ES-I3 (cell line): ENCODE data around the gene SYNE2.

Source experiments
- H3K36me3 ChIP-seq: 2 replicates; pipeline ENCODE4 v1.6.1; 2013; ENCODE audit warnings: mild to moderate bottlenecking, low read length, control low read depth, moderate library complexity; ENCODE audit not compliant: insufficient read depth
- H3K4me1 ChIP-seq: 2 replicates; pipeline ENCODE4 v1.6.1; 2013; ENCODE audit warnings: mild to moderate bottlenecking, control low read depth, low read length; ENCODE audit not compliant: insufficient read depth
- H3K9ac ChIP-seq: 2 replicates; pipeline ENCODE4 v1.6.1; 2013; ENCODE audit warnings: low read depth, mild to moderate bottlenecking, low read length, moderate library complexity
- H3K9me3 ChIP-seq: 2 replicates; pipeline ENCODE4 v1.6.1; 2013; ENCODE audit warnings: mild to moderate bottlenecking, low read length, moderate library complexity; ENCODE audit not compliant: control insufficient read depth, insufficient read depth

The SYNE2 gene

GRCh38 chr14:63974176-63974575, 121.4 kb downstream of the SYNE2 start:
- Histone ChIP-seq H3K9me3 (no peaks in the 10 kb centered on the region), H3K4me1 (no peaks in the 10 kb centered on the region), H3K36me3 (0 out of 2 replicates have a peak, but pooled peaks cover 5% of the 10 kb centered on the region), H3K9ac (no peak overlapping the region)

GRCh38 chr14:63981569-63981968, 128.8 kb downstream of the SYNE2 start:
- 0 out of 2 replicates have a peak, but pooled peaks cover 5% of the 10 kb centered on the region for H3K36me3 ChIP-seq
- no peaks in the 10 kb centered on the region for H3K4me1 ChIP-seq
- no peak overlapping the region for H3K9ac ChIP-seq
- no peaks in the 10 kb centered on the region for H3K9me3 ChIP-seq

- Histone ChIP-seq H3K4me1 (peaks cover 2% of the 10 kb centered on the region; the same call in 1 of the 2 replicates), H3K36me3 (0 out of 2 replicates have a peak, but pooled peaks cover 5% of the 10 kb centered on the region), H3K9ac (no peak overlapping the region), H3K9me3 (no peaks in the 10 kb centered on the region)
Observed at GRCh38 chr14:63982156-63982555, 129.4 kb downstream of the SYNE2 start.

- peaks cover 5% of the 10 kb centered on the region; the same call in 1 of the 2 replicates for H3K4me1 ChIP-seq
- H3K9me3 ChIP-seq = no peaks in the 10 kb centered on the region
- H3K36me3 ChIP-seq = 0 out of 2 replicates have a peak, but pooled peaks cover 3% of the 10 kb centered on the region
- H3K9ac ChIP-seq = no peak overlapping the region
Observed at GRCh38 chr14:63982629-63983028, 129.8 kb downstream of the SYNE2 start.

- Histone ChIP-seq H3K36me3 (no peaks in the 10 kb centered on the region), H3K4me1 (peaks cover 5% of the 10 kb centered on the region; the same call in 1 of the 2 replicates), H3K9me3 (no peaks in the 10 kb centered on the region), H3K9ac (no peak overlapping the region)
Observed at GRCh38 chr14:63986789-63987533, 134.2 kb downstream of the SYNE2 start.

GRCh38 chr14:63988579-63988978, 135.8 kb downstream of the SYNE2 start:
- no peaks in the 10 kb centered on the region for H3K9me3 ChIP-seq
- no peaks in the 10 kb centered on the region for H3K36me3 ChIP-seq
- no peak overlapping the region for H3K9ac ChIP-seq
- H3K4me1 ChIP-seq = peaks cover 5% of the 10 kb centered on the region; the same call in 1 of the 2 replicates

- H3K36me3 ChIP-seq = 0 out of 2 replicates have a peak, but pooled peaks cover 5% of the 10 kb centered on the region
- H3K4me1 ChIP-seq = peaks cover 5% of the 10 kb centered on the region; the same call in 1 of the 2 replicates
- no peak overlapping the region for H3K9ac ChIP-seq
- no peaks in the 10 kb centered on the region for H3K9me3 ChIP-seq
Observed at GRCh38 chr14:63991833-63992232, 139.0 kb downstream of the SYNE2 start.

GRCh38 chr14:63992858-63993257, 140.1 kb downstream of the SYNE2 start:
- Histone ChIP-seq H3K9me3 (no peaks in the 10 kb centered on the region), H3K9ac (no peak overlapping the region), H3K4me1 (no peaks in the 10 kb centered on the region), H3K36me3 (peaks cover 7% of the 10 kb centered on the region; the same call in 1 of the 2 replicates)

GRCh38 chr14:63993992-63994391, 141.2 kb downstream of the SYNE2 start:
- H3K36me3 ChIP-seq = peaks cover 8% of the 10 kb centered on the region; the same call in 1 of the 2 replicates
- H3K4me1 ChIP-seq = no peaks in the 10 kb centered on the region
- H3K9ac ChIP-seq = no peak overlapping the region
- H3K9me3 ChIP-seq = no peaks in the 10 kb centered on the region

GRCh38 chr14:63995285-63995684, 142.5 kb downstream of the SYNE2 start:
- Histone ChIP-seq H3K36me3 (peaks cover 14% of the 10 kb centered on the region; the same call in 1 of the 2 replicates), H3K9ac (no peak overlapping the region), H3K9me3 (no peaks in the 10 kb centered on the region), H3K4me1 (no peaks in the 10 kb centered on the region)

GRCh38 chr14:63996016-63996415, 143.2 kb downstream of the SYNE2 start:
- Histone ChIP-seq H3K36me3 (peaks cover 14% of the 10 kb centered on the region; the same call in 1 of the 2 replicates), H3K4me1 (no peaks in the 10 kb centered on the region), H3K9ac (no peak overlapping the region), H3K9me3 (no peaks in the 10 kb centered on the region)

GRCh38 chr14:63996625-63997220, 143.9 kb downstream of the SYNE2 start:
- peaks cover 14% of the 10 kb centered on the region for H3K36me3 ChIP-seq
- no peaks in the 10 kb centered on the region for H3K9me3 ChIP-seq
- no peaks in the 10 kb centered on the region for H3K4me1 ChIP-seq
- no peak overlapping the region for H3K9ac ChIP-seq

- peaks cover 14% of the 10 kb centered on the region for H3K36me3 ChIP-seq
- H3K4me1 ChIP-seq = no peaks in the 10 kb centered on the region
- H3K9me3 ChIP-seq = no peaks in the 10 kb centered on the region
- H3K9ac ChIP-seq = no peak overlapping the region
Observed at GRCh38 chr14:64000749-64001148, 147.9 kb downstream of the SYNE2 start.

GRCh38 chr14:64005822-64006221, 153.0 kb downstream of the SYNE2 start:
- H3K4me1 ChIP-seq = no peaks in the 10 kb centered on the region
- no peaks in the 10 kb centered on the region for H3K9me3 ChIP-seq
- H3K36me3 ChIP-seq = no peaks in the 10 kb centered on the region; the same call in 1 of the 2 replicates
- no peak overlapping the region for H3K9ac ChIP-seq

GRCh38 chr14:64008016-64008415, 155.2 kb downstream of the SYNE2 start:
- Histone ChIP-seq H3K4me1 (no peaks in the 10 kb centered on the region), H3K9me3 (no peaks in the 10 kb centered on the region), H3K9ac (no peak overlapping the region), H3K36me3 (no peaks in the 10 kb centered on the region)
